Suprapubic skin (tissue), 4 donors: ENCODE data around the gene ACOT7.

Experiments used
- EP300 ChIP-seq: sonication (generic); formaldehyde crosslinking; IDR thresholded peaks from one replicate; pipeline ENCODE4 v1.6.1; 2017; ENCODE audit warnings: antibody characterized with exemption
- POLR2AphosphoS5 ChIP-seq, 3 donors: sonication (generic); formaldehyde crosslinking; IDR thresholded peaks; one replicate each; pipeline ENCODE4 v1.6.1; 2017; ENCODE audit warnings: antibody characterized with exemption in 3 of 3
- TF ChIP-seq, protein P1 (sequence below), 2 donors: fragments of 200-600 bp in 1 of 2; fragments of 450-650 bp in 1 of 2; sonication (generic) in 1 of 2; IDR thresholded peaks; one replicate each; pipeline ENCODE4 v1.5.1; 2016 to 2019; ENCODE audit warnings: antibody characterized with exemption in 2 of 2, mild to moderate bottlenecking in 1 of 2, moderate library complexity in 1 of 2

GRCh38 chr1:6269720-6270400 is 123.7 kb downstream of the ACOT7 start:
- TF ChIP-seq EP300 (no peak), POLR2AphosphoS5 (IDR thresholded peaks at IDR 0.05) (no peak)
- TF ChIP-seq, protein P1, sequence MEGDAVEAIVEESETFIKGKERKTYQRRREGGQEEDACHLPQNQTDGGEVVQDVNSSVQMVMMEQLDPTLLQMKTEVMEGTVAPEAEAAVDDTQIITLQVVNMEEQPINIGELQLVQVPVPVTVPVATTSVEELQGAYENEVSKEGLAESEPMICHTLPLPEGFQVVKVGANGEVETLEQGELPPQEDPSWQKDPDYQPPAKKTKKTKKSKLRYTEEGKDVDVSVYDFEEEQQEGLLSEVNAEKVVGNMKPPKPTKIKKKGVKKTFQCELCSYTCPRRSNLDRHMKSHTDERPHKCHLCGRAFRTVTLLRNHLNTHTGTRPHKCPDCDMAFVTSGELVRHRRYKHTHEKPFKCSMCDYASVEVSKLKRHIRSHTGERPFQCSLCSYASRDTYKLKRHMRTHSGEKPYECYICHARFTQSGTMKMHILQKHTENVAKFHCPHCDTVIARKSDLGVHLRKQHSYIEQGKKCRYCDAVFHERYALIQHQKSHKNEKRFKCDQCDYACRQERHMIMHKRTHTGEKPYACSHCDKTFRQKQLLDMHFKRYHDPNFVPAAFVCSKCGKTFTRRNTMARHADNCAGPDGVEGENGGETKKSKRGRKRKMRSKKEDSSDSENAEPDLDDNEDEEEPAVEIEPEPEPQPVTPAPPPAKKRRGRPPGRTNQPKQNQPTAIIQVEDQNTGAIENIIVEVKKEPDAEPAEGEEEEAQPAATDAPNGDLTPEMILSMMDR (IDR thresholded peaks at IDR 0.05), result no peak
